HG02588 (cell line): Measurements from ENCODE around the gene VEZF1.
"Not testable (repeated sequence)": the region's sequence is repeated elsewhere in the genome, so short reads cannot be mapped to it uniquely, and the experiment has no call there.

Experiments used
- ATAC-seq: cut with Tn5 transposase; IDR thresholded peaks from one replicate; pipeline ENCODE4 v1.9.1; 2021; ENCODE audit warnings: mild to moderate bottlenecking, moderate library complexity; ENCODE audit not compliant: unreplicated experiment

The VEZF1 gene

GRCh38 chr17:57974053-57974824 is 13.8 kb downstream of the VEZF1 start:
- ATAC-seq = not testable (repeated sequence)

- no peak for ATAC-seq
Observed at GRCh38 chr17:57972151-57972550, 15.9 kb downstream of the VEZF1 start.

GRCh38 chr17:57971572-57971971 is 16.5 kb downstream of the VEZF1 start:
- no peak for ATAC-seq

- ATAC-seq = no peak
Observed at GRCh38 chr17:57970710-57971109, 17.3 kb downstream of the VEZF1 start.

- ATAC-seq = no peak
Observed at GRCh38 chr17:57968456-57968855, 19.6 kb downstream of the VEZF1 start.

- no peak for ATAC-seq
Observed at GRCh38 chr17:57966875-57967274, 21.2 kb downstream of the VEZF1 start.

- ATAC-seq = no peak
Observed at GRCh38 chr17:57966246-57966645, 21.8 kb downstream of the VEZF1 start.

- ATAC-seq = no peak
Observed at GRCh38 chr17:57965521-57966160, 22.4 kb downstream of the VEZF1 start.

GRCh38 chr17:57963149-57963511 is 24.9 kb downstream of the VEZF1 start:
- no peak for ATAC-seq

GRCh38 chr17:57962279-57963148 is 25.5 kb downstream of the VEZF1 start:
- no peak for ATAC-seq

GRCh38 chr17:57959929-57960328 is 28.1 kb downstream of the VEZF1 start:
- no peak for ATAC-seq

GRCh38 chr17:57958391-57958790 is 29.7 kb downstream of the VEZF1 start:
- ATAC-seq = not testable (repeated sequence)

GRCh38 chr17:57957886-57958285 is 30.2 kb downstream of the VEZF1 start:
- ATAC-seq = no peak

- ATAC-seq = no peak
Observed at GRCh38 chr17:57957120-57957850, 30.8 kb downstream of the VEZF1 start.

- peak; percentile 74 for ATAC-seq
Observed at GRCh38 chr17:57956291-57957119, 31.5 kb downstream of the VEZF1 start.

- ATAC-seq = no peak
Observed at GRCh38 chr17:57955183-57955931, 32.7 kb downstream of the VEZF1 start, which contains the start of gene CUEDC1. CUEDC1 (minus strand) TSS chr17:57955412; CDS start chr17:57885564, 69,848 bp downstream.

- ATAC-seq = no peak
Observed at GRCh38 chr17:57954397-57955182, 33.5 kb downstream of the VEZF1 start.

- no peak for ATAC-seq
Observed at GRCh38 chr17:57953705-57954396, 34.2 kb downstream of the VEZF1 start.
